NCI-H1694 (cell line): Measurements from ENCODE around the gene GOLGB1.

Experiments
- DNase-seq: peaks from one replicate; lab custom pipeline; 2025; lab: John Stamatoyannopoulos, UW

Gene GOLGB1

GRCh38 chr3:121637922-121638321 is 111.6 kb downstream of the GOLGB1 start:
- no peak for DNase-seq

DNA sequence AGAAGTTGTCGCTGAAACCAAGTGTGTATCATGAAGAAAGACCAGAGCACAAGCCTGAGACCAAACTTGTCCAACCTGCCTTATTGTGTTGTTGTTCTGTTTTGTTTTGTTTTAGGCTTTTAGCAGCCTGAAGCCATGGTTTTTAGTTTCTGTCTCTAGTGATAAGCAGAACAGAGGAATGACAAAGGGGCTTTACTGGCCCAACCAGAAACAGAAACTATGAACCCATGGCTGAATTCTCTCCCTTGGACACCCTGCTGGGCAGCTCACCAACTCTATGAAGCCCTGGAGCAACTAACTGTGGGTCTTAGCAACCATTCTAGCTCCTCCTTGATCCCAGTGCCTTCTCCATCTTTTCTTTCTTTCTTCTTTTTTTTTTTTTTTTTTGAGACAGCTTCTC is 119.2 kb downstream of the GOLGB1 start:
- no peak for DNase-seq

DNA sequence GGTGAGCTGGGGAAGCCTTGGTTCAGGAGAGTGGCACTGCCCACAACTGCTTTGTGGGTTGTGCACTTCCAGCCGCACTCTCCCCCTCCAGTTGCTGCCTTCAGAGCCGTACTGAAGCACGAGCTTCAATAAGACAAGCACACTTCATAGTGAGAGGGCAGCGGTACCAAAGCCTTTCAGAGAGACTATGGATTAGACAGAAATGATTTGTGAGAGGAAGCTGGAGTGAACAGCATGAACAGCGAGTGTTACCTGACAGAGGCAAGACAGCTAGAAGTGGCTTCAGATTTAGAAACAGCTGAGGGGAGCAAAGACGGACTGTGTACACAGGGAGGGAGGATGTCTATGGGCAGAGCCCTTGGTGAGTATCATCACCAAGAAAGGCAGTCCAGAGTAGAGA is 119.9 kb downstream of the GOLGB1 start:
- no peak for DNase-seq

DNA sequence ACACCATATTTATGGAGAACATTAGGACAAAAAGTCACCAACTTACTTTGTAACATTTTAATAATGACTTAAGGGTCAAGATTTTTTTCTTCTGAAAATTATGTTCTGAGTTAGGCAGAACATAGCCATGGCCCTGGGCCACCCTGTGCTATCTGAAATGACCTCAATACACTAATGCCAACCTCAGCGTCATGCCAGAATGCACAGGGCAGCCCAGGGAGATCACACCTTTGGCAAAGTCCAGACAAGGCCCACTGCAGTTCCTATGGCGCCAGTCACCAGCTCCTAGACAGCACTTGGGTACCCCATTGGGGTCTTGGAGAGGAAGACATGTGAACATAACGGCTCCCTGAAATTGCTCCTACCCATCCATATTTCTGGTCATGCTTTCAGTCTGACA is 121.9 kb downstream of the GOLGB1 start:
- no peak for DNase-seq

- no peak for DNase-seq
Measured at GRCh38 chr3:121627211-121627610, 122.3 kb downstream of the GOLGB1 start.

DNA sequence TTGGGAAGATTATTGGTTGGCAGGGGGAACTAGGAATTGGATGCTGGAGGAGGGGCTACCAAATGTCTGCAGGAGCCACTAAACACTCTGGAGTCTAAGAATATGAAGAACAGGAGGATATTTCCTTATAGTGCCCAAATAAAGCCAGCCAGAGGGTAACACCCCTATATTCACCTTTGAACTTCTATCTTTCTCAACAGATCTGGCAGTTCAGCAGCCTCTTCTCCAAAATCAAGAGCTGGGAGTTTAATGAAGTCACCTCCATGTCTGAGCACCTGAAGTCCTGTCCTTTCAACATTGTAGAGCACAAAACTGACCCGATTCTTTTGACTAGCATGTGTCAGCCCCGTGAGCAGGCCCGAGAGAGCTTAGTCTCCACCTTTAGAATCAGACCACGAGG is 123.0 kb downstream of the GOLGB1 start:
- DNase-seq: no peak

- DNase-seq: no peak
Measured at GRCh38 chr3:121624147-121624899, 125.2 kb downstream of the GOLGB1 start.

GRCh38 chr3:121621491-121621890 is 128.1 kb downstream of the GOLGB1 start:
- DNase-seq: no peak

- no peak for DNase-seq
Measured at GRCh38 chr3:121619691-121620090, 129.8 kb downstream of the GOLGB1 start.
